ENCODE data around the gene COG1.

The COG1 gene

DNA sequence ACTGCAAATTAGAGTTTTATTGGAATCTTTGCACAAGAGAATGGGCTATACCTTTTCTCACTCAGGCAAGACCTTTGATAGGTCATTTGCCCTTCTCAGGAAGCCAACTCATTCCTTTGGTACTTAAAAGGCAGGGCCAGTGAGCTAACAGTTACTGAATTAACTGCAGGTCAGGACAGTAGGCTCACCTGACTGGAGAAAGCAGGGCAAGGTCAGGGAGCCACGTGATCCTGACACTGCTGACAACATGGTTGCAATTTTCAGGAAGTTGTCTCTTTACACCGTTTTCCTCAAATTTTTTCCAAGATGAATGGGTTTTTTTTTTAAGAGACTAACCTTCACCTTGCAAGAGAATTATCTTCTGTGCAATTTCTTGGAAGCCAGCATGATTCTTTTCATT lies 47.7 kb downstream of the COG1 start:
- no peaks in the 10 kb centered on the region for H3K27me3 ChIP-seq (ENCODE audit: control insufficient read depth, insufficient read depth, low read length)
- H3K9me3 ChIP-seq (ENCODE audit: control insufficient read depth, low read depth, low read length): no peaks in the 10 kb centered on the region
- no peak overlapping the region for H3K9ac ChIP-seq (ENCODE audit: low read length)
- H3K27ac ChIP-seq (ENCODE audit: low read length): no peak overlapping the region
- H3K4me1 ChIP-seq (ENCODE audit: control insufficient read depth, low read depth, low read length): no peaks in the 10 kb centered on the region
- H3K4me3 ChIP-seq (ENCODE audit: low read length): no peak overlapping the region
- H3K36me3 ChIP-seq (ENCODE audit: control insufficient read depth, low read depth, low read length): peaks cover 40% of the 10 kb centered on the region

DNA sequence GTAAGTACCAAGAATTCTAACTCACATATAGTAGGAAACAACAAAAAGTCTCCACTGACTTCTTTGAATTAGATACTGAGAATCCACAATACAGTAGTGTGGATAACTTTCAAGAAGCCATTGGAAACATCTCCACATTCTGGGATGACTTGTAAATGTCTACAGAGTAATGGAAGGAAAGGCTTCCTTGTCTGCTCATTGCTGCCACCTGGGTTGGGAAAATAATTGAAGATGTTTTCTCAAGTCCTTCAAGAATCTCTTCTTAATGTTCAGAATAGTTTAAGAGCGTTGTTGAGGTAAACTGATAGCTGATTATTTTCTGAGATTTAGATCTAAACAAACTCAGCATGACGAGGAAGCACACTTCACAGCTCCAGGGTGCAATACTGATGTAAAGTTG lies 54.9 kb downstream of the COG1 start:
- Histone ChIP-seq H3K9ac (ENCODE audit: low read length) (no peak overlapping the region), H3K27ac (ENCODE audit: low read length) (no peak overlapping the region), H3K9me3 (ENCODE audit: control insufficient read depth, low read depth, low read length) (no peaks in the 10 kb centered on the region), H3K4me1 (ENCODE audit: control insufficient read depth, low read depth, low read length) (no peaks in the 10 kb centered on the region), H3K27me3 (ENCODE audit: control insufficient read depth, insufficient read depth, low read length) (no peaks in the 10 kb centered on the region), H3K4me3 (ENCODE audit: low read length) (no peak overlapping the region), H3K36me3 (ENCODE audit: control insufficient read depth, low read depth, low read length) (peaks cover 34% of the 10 kb centered on the region)

- no peak overlapping the region for H3K27ac ChIP-seq (ENCODE audit: low read length)
- no peaks in the 10 kb centered on the region for H3K27me3 ChIP-seq (ENCODE audit: control insufficient read depth, insufficient read depth, low read length)
- H3K4me3 ChIP-seq (ENCODE audit: low read length): no peak overlapping the region
- H3K36me3 ChIP-seq (ENCODE audit: control insufficient read depth, low read depth, low read length): peaks cover 30% of the 10 kb centered on the region
- H3K4me1 ChIP-seq (ENCODE audit: control insufficient read depth, low read depth, low read length): no peaks in the 10 kb centered on the region
- no peak overlapping the region for H3K9ac ChIP-seq (ENCODE audit: low read length)
- no peaks in the 10 kb centered on the region for H3K9me3 ChIP-seq (ENCODE audit: control insufficient read depth, low read depth, low read length)
These were observed 55.7 kb downstream of the COG1 start for GRCh38 chr17:73248532-73248931.

- Histone ChIP-seq H3K4me3 (ENCODE audit: low read length) (no peak overlapping the region), H3K9me3 (ENCODE audit: control insufficient read depth, low read depth, low read length) (no peaks in the 10 kb centered on the region), H3K36me3 (ENCODE audit: control insufficient read depth, low read depth, low read length) (peaks cover 24% of the 10 kb centered on the region), H3K4me1 (ENCODE audit: control insufficient read depth, low read depth, low read length) (no peaks in the 10 kb centered on the region), H3K27me3 (ENCODE audit: control insufficient read depth, insufficient read depth, low read length) (no peaks in the 10 kb centered on the region), H3K9ac (ENCODE audit: low read length) (no peak overlapping the region), H3K27ac (ENCODE audit: low read length) (no peak overlapping the region)
These were observed 56.8 kb downstream of the COG1 start for GRCh38 chr17:73249700-73250099.

- H3K9ac ChIP-seq (ENCODE audit: low read length): no peak overlapping the region
- no peak overlapping the region for H3K27ac ChIP-seq (ENCODE audit: low read length)
- H3K4me1 ChIP-seq (ENCODE audit: control insufficient read depth, low read depth, low read length): peaks cover 3% of the 10 kb centered on the region
- H3K27me3 ChIP-seq (ENCODE audit: control insufficient read depth, insufficient read depth, low read length): no peaks in the 10 kb centered on the region
- H3K36me3 ChIP-seq (ENCODE audit: control insufficient read depth, low read depth, low read length): peaks cover 12% of the 10 kb centered on the region
- no peak overlapping the region for H3K4me3 ChIP-seq (ENCODE audit: low read length)
- no peaks in the 10 kb centered on the region for H3K9me3 ChIP-seq (ENCODE audit: control insufficient read depth, low read depth, low read length)
These were observed 58.2 kb downstream of the COG1 start for GRCh38 chr17:73250851-73251640.

GRCh38 chr17:73251871-73252270 lies 59.0 kb downstream of the COG1 start:
- Histone ChIP-seq H3K9ac (ENCODE audit: low read length) (no peak overlapping the region), H3K27ac (ENCODE audit: low read length) (no peak overlapping the region), H3K9me3 (ENCODE audit: control insufficient read depth, low read depth, low read length) (no peaks in the 10 kb centered on the region), H3K4me1 (ENCODE audit: control insufficient read depth, low read depth, low read length) (peaks cover 7% of the 10 kb centered on the region), H3K27me3 (ENCODE audit: control insufficient read depth, insufficient read depth, low read length) (no peaks in the 10 kb centered on the region), H3K4me3 (ENCODE audit: low read length) (no peak overlapping the region), H3K36me3 (ENCODE audit: control insufficient read depth, low read depth, low read length) (peaks cover 10% of the 10 kb centered on the region)

GRCh38 chr17:73255671-73256181 lies 62.9 kb downstream of the COG1 start:
- no peaks in the 10 kb centered on the region for H3K9me3 ChIP-seq (ENCODE audit: control insufficient read depth, low read depth, low read length)
- H3K27ac ChIP-seq (ENCODE audit: low read length): no peak overlapping the region
- H3K27me3 ChIP-seq (ENCODE audit: control insufficient read depth, insufficient read depth, low read length): no peaks in the 10 kb centered on the region
- H3K4me1 ChIP-seq (ENCODE audit: control insufficient read depth, low read depth, low read length): peaks cover 7% of the 10 kb centered on the region
- no peak overlapping the region for H3K4me3 ChIP-seq (ENCODE audit: low read length)
- H3K36me3 ChIP-seq (ENCODE audit: control insufficient read depth, low read depth, low read length): no peaks in the 10 kb centered on the region
- H3K9ac ChIP-seq (ENCODE audit: low read length): no peak overlapping the region

DNA sequence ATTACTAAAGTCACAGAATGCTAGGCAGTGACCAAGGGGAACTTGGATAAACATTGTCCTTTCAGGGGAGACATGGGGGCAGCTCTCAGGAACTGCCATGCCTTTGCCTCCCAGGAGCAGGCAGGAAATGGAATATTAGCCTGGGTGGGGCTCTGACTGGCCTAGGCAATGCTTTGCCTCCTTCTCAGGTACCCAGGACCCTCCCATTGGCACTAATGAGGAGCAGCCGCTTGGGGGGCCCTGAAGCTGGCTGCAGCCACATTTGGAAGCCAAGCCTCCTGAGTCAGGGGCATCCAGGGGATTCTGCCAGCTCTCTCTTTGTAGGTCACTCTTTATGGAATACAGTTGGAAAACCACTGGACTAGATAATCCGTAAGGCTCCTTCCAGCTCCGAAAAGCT lies 63.4 kb downstream of the COG1 start:
- Histone ChIP-seq H3K36me3 (ENCODE audit: control insufficient read depth, low read depth, low read length) (no peaks in the 10 kb centered on the region), H3K27ac (ENCODE audit: low read length) (no peak overlapping the region), H3K27me3 (ENCODE audit: control insufficient read depth, insufficient read depth, low read length) (no peaks in the 10 kb centered on the region), H3K9ac (ENCODE audit: low read length) (no peak overlapping the region), H3K9me3 (ENCODE audit: control insufficient read depth, low read depth, low read length) (no peaks in the 10 kb centered on the region), H3K4me3 (ENCODE audit: low read length) (no peak overlapping the region), H3K4me1 (ENCODE audit: control insufficient read depth, low read depth, low read length) (peaks cover 7% of the 10 kb centered on the region)

- H3K27ac ChIP-seq (ENCODE audit: low read length): no peak overlapping the region
- H3K9ac ChIP-seq (ENCODE audit: low read length): no peak overlapping the region
- H3K9me3 ChIP-seq (ENCODE audit: control insufficient read depth, low read depth, low read length): no peaks in the 10 kb centered on the region
- no peak overlapping the region for H3K4me3 ChIP-seq (ENCODE audit: low read length)
- H3K4me1 ChIP-seq (ENCODE audit: control insufficient read depth, low read depth, low read length): peaks cover 16% of the 10 kb centered on the region
- H3K27me3 ChIP-seq (ENCODE audit: control insufficient read depth, insufficient read depth, low read length): no peaks in the 10 kb centered on the region
- H3K36me3 ChIP-seq (ENCODE audit: control insufficient read depth, low read depth, low read length): no peaks in the 10 kb centered on the region
These were observed 64.7 kb downstream of the COG1 start for GRCh38 chr17:73257516-73257915.
